ENCODE measurements around the gene ZNF311.
A peak's percentile ranks its signal among the peaks of the same experiment; 100 is the strongest.
"Not testable (repeated sequence)": the region's sequence is repeated elsewhere in the genome, so short reads cannot be mapped to it uniquely, and the experiment has no call there.

Gene ZNF311

GRCh38 chr6:28982476-28983266 is 22.4 kb downstream of the ZNF311 start:
- no peak for DNase-seq

DNA sequence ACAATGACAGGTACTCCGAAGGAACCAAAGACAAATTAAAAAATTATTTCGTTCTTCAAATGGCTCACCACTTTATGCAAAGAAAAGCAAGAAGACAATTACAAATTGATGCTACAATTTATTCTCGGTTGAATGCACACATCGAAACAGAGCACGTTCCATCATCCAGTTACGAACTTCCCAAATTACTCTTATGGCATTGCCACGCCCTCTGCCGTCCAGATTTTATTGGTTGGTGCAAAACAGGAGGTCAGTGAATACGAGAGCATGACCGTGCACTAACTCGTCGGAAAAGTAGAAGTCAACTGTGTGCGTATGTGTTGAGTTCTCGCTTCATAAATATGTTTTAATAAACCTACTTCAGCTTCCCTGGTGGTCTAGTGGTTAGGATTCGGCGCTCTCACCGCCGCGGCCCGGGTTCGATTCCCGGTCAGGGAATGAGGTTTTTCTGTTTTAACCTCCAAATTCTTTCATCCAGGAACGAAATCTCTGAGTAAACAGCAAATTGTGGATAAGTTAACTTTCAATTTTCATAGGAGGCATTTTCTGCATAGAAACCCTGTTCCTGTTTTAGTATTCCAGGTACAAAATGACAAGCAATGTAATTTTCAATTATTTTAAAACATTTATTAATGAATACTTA is 23.2 kb downstream of the ZNF311 start:
- DNase-seq, result peak; percentile 73

GRCh38 chr6:28981431-28981832 is 23.7 kb downstream of the ZNF311 start:
- DNase-seq, result peak; percentile 18

GRCh38 chr6:28980852-28981430 is 24.2 kb downstream of the ZNF311 start:
- DNase-seq, result peak; percentile 22

- no peak for DNase-seq
Observed at GRCh38 chr6:28980137-28980851, 24.8 kb downstream of the ZNF311 start.

DNA sequence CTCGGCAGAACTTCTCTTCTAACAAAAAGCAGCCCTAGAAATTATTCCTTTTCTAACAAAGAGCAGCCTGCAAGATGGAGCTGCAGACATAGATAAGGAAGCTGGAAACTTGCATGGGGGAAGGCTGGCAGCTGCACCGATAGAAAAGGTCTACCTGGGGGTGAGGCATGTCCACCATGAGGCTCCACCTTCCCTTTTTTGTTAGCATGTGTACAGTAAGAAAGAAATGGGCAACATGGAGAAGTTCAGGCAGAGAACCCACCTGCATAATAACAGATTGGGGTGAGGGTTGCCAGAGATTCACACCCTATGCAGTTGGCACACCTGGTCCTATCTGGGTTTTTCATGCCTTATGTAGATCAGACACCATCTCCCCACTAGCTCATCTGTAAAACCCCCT is 25.4 kb downstream of the ZNF311 start:
- DNase-seq, result no peak

GRCh38 chr6:28978959-28979561 is 26.1 kb downstream of the ZNF311 start:
- DNase-seq, result no peak

- DNase-seq, result no peak
Observed at GRCh38 chr6:28978133-28978491, 27.0 kb downstream of the ZNF311 start.

- DNase-seq, result no peak
Observed at GRCh38 chr6:28977341-28978132, 27.6 kb downstream of the ZNF311 start.

GRCh38 chr6:28976677-28977076 is 28.4 kb downstream of the ZNF311 start:
- no peak for DNase-seq

DNA sequence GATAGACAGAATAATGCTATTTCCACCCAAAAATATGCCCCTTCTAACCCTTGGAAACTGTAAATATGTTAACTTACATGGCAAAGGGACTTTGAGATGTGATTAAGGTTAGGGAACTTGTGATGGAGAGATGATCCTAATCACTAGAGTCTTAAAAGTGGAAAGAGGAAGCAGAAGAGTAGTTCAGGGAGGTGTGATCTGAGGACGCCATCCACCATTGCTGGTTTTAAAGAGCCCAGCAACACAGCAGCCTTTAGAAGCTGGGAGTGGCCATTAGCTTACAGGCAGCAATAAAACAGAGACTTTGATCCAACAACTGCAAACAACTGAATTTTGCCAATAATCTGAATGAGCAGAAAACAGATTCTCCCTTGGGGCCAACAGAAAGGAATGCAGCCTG is 30.6 kb downstream of the ZNF311 start:
- no peak for DNase-seq

GRCh38 chr6:28970056-28970455 is 35.1 kb downstream of the ZNF311 start:
- not testable (repeated sequence) for DNase-seq

GRCh38 chr6:28969129-28969528 is 36.0 kb downstream of the ZNF311 start:
- DNase-seq, result no peak

DNA sequence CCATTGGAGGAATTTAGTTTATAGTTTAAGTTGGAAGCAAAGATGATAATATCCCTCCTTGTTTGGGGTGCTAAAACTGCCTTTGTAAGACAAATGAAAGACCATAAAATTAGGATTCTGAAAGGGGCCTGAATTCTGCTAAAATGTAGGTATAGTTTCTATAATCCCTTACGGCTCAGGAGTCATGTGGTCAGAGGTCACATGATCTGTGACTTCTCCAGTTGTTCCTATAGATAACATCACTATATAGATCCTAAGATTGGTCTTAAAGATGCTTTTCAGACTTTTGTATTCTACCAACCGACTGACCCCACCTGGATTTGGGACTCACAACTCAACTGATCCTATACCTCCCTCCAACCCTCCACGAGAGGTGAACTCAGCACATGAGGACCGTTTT is 36.6 kb downstream of the ZNF311 start:
- DNase-seq, result no peak

- no peak for DNase-seq
Observed at GRCh38 chr6:28965706-28966105, 39.4 kb downstream of the ZNF311 start.

DNA sequence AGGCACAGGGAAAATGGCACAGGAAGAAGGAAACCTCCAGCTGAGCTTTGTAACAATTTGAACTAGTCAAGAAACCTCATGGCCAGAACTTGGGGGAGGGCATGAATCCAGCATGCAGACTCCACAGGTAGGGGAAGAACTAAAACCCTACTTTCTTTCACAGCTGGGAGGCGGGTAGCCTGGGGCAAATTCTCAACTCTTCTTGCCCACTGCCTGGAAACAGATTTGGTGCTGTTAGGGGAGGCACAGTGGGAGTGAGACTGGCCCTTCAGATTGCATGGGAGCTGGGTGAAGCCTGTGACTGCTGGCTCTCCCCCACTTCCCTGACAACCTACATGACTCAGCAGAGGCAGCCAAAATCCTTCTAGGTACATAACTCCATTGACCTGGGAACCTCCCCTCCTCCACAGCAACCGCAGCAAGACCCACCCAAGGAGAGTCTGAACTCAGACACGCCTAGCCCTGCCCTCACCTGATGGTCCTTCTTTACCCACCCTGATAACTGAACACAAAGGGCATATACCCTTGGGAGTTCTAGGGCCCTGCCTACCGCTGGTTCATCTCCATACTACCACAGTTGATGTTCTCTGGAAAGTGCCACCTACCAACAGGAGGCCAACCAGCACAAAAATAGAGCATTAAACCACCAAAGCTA is 44.1 kb downstream of the ZNF311 start:
- DNase-seq, result no peak

DNA sequence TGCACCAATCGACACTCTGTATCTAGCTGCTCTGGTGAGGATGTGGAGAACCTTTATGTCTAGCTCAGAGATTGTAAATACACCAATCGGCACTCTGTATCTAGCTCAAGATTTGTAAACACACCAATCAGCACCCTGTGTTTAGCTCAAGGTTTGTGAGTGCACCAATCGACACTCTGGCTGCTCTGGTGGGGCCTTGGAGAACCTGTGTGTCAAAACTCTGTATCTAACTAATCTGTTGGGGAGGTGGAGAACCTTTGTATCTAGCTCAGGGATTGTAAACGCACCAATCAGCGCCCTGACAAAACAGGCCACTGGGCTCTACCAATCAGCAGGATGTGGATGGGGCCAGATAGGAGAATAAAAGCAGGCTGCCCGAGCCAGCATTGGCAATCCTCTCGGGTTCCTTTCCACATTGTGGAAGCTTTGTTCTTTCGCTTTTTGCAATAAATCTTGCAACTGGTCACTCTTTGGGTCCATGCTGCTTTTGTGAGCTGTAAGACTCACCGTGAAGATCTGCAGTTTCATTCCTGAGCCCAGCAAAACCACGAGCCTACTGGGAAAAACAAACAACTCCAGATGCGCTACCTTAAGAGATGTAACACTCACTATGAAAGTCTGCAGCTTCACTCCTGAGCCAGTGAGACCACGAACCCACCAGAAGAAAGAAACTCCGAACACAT is 46.4 kb downstream of the ZNF311 start:
- not testable (repeated sequence) for DNase-seq

GRCh38 chr6:28957795-28958314 is 47.3 kb downstream of the ZNF311 start:
- DNase-seq, result not testable (repeated sequence)

- no peak for DNase-seq
Observed at GRCh38 chr6:28956331-28956730, 48.8 kb downstream of the ZNF311 start.

GRCh38 chr6:28953585-28954258 is 51.4 kb downstream of the ZNF311 start:
- DNase-seq, result no peak
